AG09319 (cell line): ENCODE data around the gene CLIP3.
A peak's percentile ranks its signal among the peaks of the same experiment; 100 is the strongest.

Experiments
- DNase-seq: peaks from one replicate; pipeline ENCODE4 v3.0.0-alpha.2; 2010; ENCODE audit warnings: low read depth; ENCODE audit errors: extremely low read depth
- CTCF ChIP-seq: IDR thresholded peaks from 2 replicates; pipeline ENCODE4 v1.5.1; 2011; ENCODE audit warnings: low read depth, mild to moderate bottlenecking, inconsistent platforms, low read length, moderate library complexity

CLIP3 gene

GRCh38 chr19:36006955-36007354, 25.7 kb downstream of the CLIP3 start:
- TF ChIP-seq CTCF: no peak
- DNase-seq: no peak

GRCh38 chr19:36003284-36003683, 29.4 kb downstream of the CLIP3 start:
- no peak for TF ChIP-seq CTCF
- no peak for DNase-seq

- no peak for TF ChIP-seq CTCF
- no peak for DNase-seq
Observed at GRCh38 chr19:36001605-36002004, 31.1 kb downstream of the CLIP3 start.

GRCh38 chr19:35996777-35997176, 35.9 kb downstream of the CLIP3 start:
- no peak for DNase-seq

GRCh38 chr19:35995048-35995993, 37.4 kb downstream of the CLIP3 start, which contains the start of gene SDHAF1:
SDHAF1 (plus strand) TSS chr19:35995188; CDS start chr19:35995275, 87 bp downstream.
- TF ChIP-seq CTCF: no peak
- DNase-seq: peak; percentile 74

More at GRCh38 chr19:35996777-35997176, 35.9 kb downstream of the CLIP3 start:
- no peak for TF ChIP-seq CTCF

GRCh38 chr19:35993923-35994598, 38.6 kb downstream of the CLIP3 start:
- no peak for DNase-seq
- TF ChIP-seq CTCF: no peak; the same call in 1 of the 2 replicates
